GM19455 (cell line): Measurements from ENCODE around the gene LYG1.
A peak's percentile ranks its signal among the peaks of the same experiment; 100 is the strongest.
"Not testable (repeated sequence)": the region's sequence is repeated elsewhere in the genome, so short reads cannot be mapped to it uniquely, and the experiment has no call there.

Experiments
- ATAC-seq: cut with Tn5 transposase; IDR thresholded peaks from one replicate; pipeline ENCODE4 v1.9.1; 2021; ENCODE audit not compliant: unreplicated experiment

The LYG1 gene

DNA sequence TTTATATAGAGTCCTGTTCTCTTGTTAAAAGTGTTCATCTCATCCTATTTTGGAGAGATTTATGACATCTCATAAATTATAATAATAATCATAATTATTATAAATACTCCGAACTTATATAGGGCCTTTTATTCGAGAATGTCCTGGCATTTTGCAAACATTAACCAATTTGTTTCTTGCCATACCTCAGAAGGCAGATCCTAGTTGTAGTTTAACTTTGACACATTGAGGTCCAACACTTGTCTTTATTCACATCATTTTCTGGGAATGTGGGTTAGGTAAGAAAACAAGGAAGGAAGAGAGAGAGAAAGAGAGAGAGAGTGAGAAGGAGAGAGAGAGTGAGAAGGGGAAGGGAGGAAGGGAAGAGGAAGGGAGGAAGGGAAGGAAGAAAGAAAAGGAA lies at the start of gene LYG1:
Gene LYG1, minus strand, starts transcription at position 101 of the 400 bp plus-strand sequence. CDS start 5,527 bp downstream, outside the sequence.
- ATAC-seq, result not testable (repeated sequence)

GRCh38 chr2:99350194-99350593 lies 49.2 kb upstream of the LYG1 start:
- no peak for ATAC-seq

DNA sequence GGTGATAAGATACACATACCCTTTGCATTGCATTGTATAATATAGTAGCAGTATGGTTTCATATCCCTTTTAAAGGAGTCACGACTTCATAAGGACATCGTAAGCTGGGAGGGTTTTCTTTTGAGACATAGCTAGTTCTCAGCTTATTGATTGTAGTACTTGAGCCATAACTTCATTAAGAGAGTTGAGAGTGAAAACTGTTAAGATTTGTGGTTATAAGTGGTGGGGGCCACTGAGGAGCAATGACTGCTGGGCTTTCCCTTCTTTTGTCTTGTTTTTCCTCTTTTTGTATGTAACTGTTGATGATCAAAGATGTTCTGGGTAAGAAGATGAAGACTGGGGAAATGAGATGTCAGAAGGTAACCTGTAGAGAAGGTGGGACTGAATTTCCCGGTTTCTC lies 47.2 kb upstream of the LYG1 start:
- no peak for ATAC-seq

DNA sequence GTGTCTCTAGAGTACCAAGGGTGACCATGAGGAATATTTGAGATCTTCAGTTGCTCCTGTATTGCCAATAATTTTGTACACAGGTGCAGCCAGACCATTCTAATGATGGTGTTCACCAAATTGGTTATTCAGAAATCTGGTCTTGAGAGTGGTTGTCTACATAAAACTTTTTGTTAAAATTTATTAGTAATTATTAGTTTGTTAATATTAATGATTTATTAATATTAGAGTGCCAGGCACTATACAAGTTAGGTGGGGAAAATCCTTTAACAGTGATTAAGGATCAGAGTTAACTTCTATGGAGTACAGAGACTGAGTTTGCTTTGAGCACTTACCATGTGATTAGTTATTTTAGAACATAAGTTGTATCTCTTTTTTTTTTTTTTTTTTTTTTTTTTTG lies 45.2 kb upstream of the LYG1 start:
- ATAC-seq, result no peak

DNA sequence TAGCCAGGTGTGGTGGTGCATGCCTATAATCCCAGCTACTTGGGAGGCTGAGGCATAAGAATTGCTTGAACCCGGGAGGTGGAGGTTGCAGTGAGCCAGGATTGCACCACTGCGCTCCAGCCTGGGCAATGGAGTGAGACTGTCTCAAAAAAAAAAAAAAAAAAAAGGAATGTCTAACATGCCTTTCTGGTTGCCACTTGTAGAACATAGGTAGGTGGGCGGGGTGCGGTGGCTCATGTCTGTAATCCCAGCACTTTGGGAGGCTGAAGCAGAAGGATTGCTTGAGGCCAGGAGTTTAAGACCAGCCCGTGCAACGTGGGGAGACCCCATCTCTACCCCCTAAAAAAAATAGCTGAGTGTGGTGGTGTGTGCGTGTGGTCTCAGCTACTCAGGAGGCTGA lies 44.4 kb upstream of the LYG1 start:
- ATAC-seq, result not testable (repeated sequence)

DNA sequence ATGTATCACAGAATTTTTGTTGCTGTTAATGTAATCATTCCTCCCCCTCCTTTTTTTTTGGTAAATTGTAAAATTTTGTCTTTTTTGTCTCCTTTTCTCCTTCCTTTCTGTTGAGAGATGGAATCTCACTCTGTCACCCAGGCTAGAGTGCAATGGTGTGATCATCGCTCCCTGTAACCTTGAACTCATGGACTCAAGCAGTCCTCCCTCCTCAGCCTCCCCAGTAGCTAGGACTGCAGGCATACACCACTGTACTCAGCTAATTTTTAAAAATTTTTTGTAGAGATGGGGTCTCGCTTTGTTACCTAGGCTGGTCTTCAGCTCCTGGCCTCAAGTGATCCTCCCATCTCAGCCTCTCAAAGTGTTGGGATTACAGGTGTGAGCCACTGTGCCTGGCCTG lies 41.5 kb upstream of the LYG1 start:
- ATAC-seq, result no peak

DNA sequence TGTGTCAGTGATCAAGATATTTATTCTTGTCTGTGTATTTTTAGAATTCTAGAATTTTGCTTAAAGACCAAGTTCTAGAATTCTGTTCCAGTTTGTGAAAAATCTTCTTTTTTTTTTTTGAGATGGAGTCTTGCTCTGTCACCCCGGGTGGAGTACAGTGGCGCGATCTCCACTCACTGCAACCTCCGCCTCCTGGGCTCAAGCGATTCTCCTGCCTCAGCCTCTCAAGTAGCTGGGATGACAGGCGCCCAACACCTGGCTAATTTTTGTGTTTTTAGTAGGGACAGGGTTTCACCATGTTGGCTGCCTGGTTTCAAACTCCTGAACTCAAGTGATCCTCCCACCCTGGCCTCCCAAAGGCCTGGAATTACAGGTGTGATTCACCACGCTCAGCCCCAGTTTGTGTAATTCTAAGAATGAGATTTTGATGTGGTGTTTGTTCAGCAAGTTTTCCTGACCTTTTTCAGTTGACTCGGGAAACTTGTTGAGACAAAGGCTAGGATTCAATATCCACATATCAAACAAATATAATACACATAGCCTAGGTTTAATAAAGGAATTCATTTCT lies 39.8 kb upstream of the LYG1 start:
- ATAC-seq, result no peak

GRCh38 chr2:99338029-99338585 lies 37.1 kb upstream of the LYG1 start:
- ATAC-seq, result no peak

- ATAC-seq, result peak; percentile 57
These were observed 36.4 kb upstream of the LYG1 start, which contains the start of gene EIF5B for GRCh38 chr2:99337113-99338028. EIF5B (plus strand) TSS chr2:99337389; CDS start chr2:99337555, 166 bp downstream.

GRCh38 chr2:99336804-99337112 lies 35.8 kb upstream of the LYG1 start:
- peak; percentile 3 for ATAC-seq

GRCh38 chr2:99335911-99336803 lies 35.2 kb upstream of the LYG1 start, which contains the start of gene TXNDC9:
TXNDC9 (minus strand) TSS chr2:99336333; CDS start chr2:99333210, 3,123 bp downstream.
- ATAC-seq, result peak; percentile 75

GRCh38 chr2:99325384-99325783 lies 24.4 kb upstream of the LYG1 start:
- ATAC-seq, result no peak

DNA sequence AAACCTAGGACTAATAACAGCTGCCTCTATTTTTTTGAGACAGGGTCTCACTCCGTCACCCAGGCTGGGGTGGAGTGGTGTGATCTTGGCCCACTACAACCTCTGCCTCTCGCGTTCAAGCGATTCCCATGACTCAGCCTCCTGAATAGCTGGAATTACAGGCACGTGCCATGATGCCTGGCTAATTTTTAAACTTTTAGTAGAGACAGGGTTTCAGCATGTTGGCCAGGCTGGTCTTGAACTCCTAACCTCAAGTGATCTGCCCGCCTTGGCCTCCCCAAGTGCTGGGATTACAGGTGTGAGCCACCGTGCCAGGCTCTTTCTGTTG lies 16.8 kb upstream of the LYG1 start:
- ATAC-seq, result not testable (repeated sequence)

- ATAC-seq, result no peak
These were observed 16.3 kb upstream of the LYG1 start for GRCh38 chr2:99317161-99317872.

- ATAC-seq, result no peak
These were observed 1.4 kb downstream of the LYG1 start for GRCh38 chr2:99299580-99299979.

- no peak for ATAC-seq
These were observed 3.0 kb downstream of the LYG1 start for GRCh38 chr2:99297994-99298393.

GRCh38 chr2:99285526-99285925 lies 15.5 kb downstream of the LYG1 start:
- no peak for ATAC-seq

DNA sequence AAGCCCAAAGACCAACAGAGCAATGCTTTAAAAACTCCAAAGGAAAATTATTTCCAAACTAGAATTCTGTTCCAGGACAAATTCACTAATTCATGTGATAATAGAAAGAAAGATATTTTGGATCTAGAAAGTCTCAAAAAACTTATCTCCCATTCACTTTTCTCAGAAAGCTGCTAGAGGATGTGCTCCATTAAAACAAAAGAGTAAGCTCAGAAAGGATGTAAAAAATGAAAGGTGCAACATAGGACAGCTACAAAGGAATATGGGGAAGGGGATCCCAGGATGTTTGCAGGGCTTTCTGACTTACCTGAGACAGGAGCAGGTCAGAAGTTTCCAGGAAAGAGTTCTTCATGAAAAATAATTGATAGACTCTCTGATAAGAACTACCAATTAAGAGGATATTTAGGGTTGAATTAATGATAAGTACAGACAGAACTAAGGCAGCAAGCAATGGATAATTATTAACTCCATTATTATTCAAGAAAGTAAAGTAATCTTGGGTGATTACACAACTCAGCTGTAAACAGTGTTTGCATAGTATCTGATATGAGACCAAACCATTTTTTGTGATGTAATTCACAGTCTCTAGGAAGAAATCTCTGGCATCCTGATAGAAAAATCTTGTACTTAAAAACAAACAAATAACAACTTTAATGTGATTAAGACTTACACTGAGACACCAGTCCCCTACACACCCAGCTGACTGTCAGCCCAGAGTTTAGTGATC lies 20.9 kb downstream of the LYG1 start:
- no peak for ATAC-seq

DNA sequence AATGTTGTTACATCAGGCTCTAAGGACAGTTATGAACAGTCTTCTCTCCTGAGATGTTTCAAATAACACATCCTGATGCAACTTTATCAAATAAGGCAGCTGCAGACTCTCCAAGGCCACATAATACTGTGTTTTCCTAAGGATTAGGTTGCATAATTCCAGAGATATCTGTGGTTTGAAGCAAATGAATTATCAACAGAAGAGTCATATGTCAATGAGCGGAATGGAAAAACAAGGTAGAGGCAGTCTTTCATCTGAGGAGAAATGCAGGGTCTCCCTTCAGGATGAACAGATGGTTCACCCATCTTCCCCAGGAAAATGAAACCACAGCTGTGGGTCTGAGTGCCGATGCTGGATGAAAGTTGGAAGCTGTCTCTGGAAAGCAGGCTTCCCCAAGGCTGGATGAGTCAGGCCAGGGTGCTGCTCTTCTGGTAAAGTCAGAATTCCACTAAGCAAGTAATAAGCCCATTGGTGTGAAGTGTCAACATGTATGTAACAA lies 22.2 kb downstream of the LYG1 start:
- no peak for ATAC-seq
